ENCODE results near the gene FKRP. TPM values are rescaled to one million over a fixed set of nuclear protein-coding genes. Genes with fewer than 3 reads are reported as not detected.
"Not testable (repeated sequence)": the region's sequence is repeated elsewhere in the genome, so short reads cannot be mapped to it uniquely, and the experiment has no call there.

The FKRP gene
- polyA plus RNA-seq, 2 of the 4 experiments (the other 2 are of a cell fraction) = 14.7 to 18.8 TPM

DNA sequence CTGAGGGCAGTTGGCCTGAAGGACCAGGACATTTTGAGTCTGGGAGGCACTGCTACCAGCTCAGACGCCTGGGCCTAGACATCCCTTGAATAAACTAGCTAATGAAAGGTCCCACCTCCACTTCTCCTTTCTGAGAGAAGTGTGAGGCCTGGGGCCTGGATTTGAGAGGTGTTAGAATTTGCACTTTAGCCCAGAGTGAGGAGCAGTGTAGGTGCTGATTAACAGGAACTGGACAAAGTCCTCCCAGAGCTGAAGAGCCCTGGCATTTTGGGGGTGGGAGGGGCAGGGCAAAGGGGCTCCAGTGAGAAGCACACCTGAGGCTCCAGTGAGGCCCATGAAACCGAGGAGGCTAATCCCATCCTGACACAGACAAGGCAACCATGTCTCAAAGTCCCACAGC is 57.7 kb downstream of the FKRP start:
- H3K4me1 ChIP-seq = peaks cover 12% of the 10 kb centered on the region; the same call in 2 of the 3 replicates
- H3K27ac ChIP-seq = peak overlapping the region in 1 of 2 experiments; percentile 47; a peak in 3 of 6 replicates
- 51% methylated on average over 2 of the region's 2 CpGs for WGBS (ENCODE audit: missing lambda C conversion rate)
- ATAC-seq (no peak; a peak in 1 of 6 replicates), FAIRE-seq (no peak), DNase-seq (ENCODE audit: low read depth in 1 of 2, low spot score in 1 of 2) (no peak)
- H3K4me3 ChIP-seq = no peak overlapping the region
- no peaks in the 10 kb centered on the region for H3K9me3 ChIP-seq
- POLR2A ChIA-PET = interaction anchor here (0.6 kb wide), 1 partner anchor 16 kb away, joined by 3 read pairs; no protein-coding TSS in a partner anchor
- H3K4me2 ChIP-seq = no peak overlapping the region
- CTCF ChIA-PET = interaction anchor here (1.0 to 5.4 kb wide), 6 partner anchors 19 to 55 kb away, joined by 3 to 25 read pairs (median 5); no protein-coding TSS in a partner anchor
- TF ChIP-seq MAFK (IDR thresholded peaks at IDR 0.05; ENCODE audit: partially characterized antibody) (no peak), CEBPB (IDR thresholded peaks at IDR 0.05) (no peak), HES2 (IDR thresholded peaks at IDR 0.05) (no peak), HOXB13 (CRISPR knock-in tag; IDR thresholded peaks at IDR 0.05; ENCODE audit: low read depth) (no peak), HOXB5 (CRISPR knock-in tag; IDR thresholded peaks at IDR 0.05) (no peak), EP300 (IDR thresholded peaks at IDR 0.05) (no peak), ZNF302 (CRISPR knock-in tag; IDR thresholded peaks at IDR 0.05) (no peak), CHD4 (IDR thresholded peaks at IDR 0.05; ENCODE audit: borderline replicate concordance) (no peak), RNF2 (IDR thresholded peaks at IDR 0.05; ENCODE audit: borderline replicate concordance, low read depth) (no peak), ESRRA (IDR thresholded peaks at IDR 0.05; ENCODE audit: borderline replicate concordance, low read length) (no peak)
- TF ChIP-seq, protein P1, sequence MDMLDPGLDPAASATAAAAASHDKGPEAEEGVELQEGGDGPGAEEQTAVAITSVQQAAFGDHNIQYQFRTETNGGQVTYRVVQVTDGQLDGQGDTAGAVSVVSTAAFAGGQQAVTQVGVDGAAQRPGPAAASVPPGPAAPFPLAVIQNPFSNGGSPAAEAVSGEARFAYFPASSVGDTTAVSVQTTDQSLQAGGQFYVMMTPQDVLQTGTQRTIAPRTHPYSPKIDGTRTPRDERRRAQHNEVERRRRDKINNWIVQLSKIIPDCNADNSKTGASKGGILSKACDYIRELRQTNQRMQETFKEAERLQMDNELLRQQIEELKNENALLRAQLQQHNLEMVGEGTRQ (IDR thresholded peaks at IDR 0.05) = no peak

DNA sequence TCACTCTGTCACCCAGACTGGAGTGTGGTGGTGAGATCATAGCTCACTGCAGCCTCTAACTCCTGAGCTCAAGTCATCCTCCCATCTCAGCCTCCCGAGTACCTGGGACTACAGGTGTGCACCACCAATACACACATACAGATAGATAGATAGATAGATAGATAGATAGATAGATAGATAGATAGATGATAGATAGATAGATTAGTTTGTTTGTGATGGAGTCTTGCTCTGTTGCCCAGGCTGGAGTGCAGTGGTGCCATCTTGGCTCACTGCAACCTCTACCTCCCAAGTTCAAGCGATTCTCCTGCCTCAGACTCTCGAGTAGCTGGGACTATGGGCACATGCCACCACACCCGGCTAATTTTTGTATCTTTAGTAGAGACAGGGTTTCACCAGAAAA is 58.6 kb downstream of the FKRP start:
- H3K4me3 ChIP-seq; H3K9me3 ChIP-seq; ATAC-seq; H3K4me2 ChIP-seq; H3K27ac ChIP-seq; DNase-seq (ENCODE audit: low read depth in 1 of 2, low spot score in 1 of 2); FAIRE-seq: not testable (repeated sequence)
- WGBS (ENCODE audit: missing lambda C conversion rate) = 79% methylated on average over 4 of the region's 4 CpGs
- ChIA-PET CTCF (interaction anchor here (0.7 to 5.4 kb wide), 9 partner anchors 9 to 198 kb away, joined by 3 to 25 read pairs (median 10); no protein-coding TSS in a partner anchor), POLR2A (interaction anchor here (0.9 to 3.6 kb wide), 2 partner anchors 16 to 17 kb away, joined by 3 to 15 read pairs; partner anchors contain the start of gene SLC1A5)
- peaks cover 12% of the 10 kb centered on the region; the same call in 2 of the 3 replicates for H3K4me1 ChIP-seq

GRCh38 chr19:46806656-46807055 is 60.8 kb downstream of the FKRP start:
- WGBS (ENCODE audit: missing lambda C conversion rate) = 90% methylated on average over 7 of the region's 7 CpGs
- no peaks in the 10 kb centered on the region for H3K9me3 ChIP-seq
- no peak overlapping the region for H3K27ac ChIP-seq
- ATAC-seq (no peak), DNase-seq (ENCODE audit: low read depth in 1 of 2, low spot score in 1 of 2) (no peak), FAIRE-seq (no peak)
- H3K4me3 ChIP-seq = no peak overlapping the region
- H3K4me1 ChIP-seq = peaks cover 6% of the 10 kb centered on the region; the same call in 1 of the 3 replicates
- H3K4me2 ChIP-seq = no peak overlapping the region
- TF ChIP-seq CBX2 (IDR thresholded peaks at IDR 0.05; ENCODE audit: borderline replicate concordance, low read depth) = no peak
- TF ChIP-seq POLR2A (IDR thresholded peaks at IDR 0.05; ENCODE audit: low read length) = no peak
- no peak for TF ChIP-seq NPAS2 (CRISPR knock-in tag; IDR thresholded peaks at IDR 0.05; ENCODE audit: borderline replicate concordance)
- no peak for TF ChIP-seq PBX3 (IDR thresholded peaks at IDR 0.05)
- TF ChIP-seq, protein P2, sequence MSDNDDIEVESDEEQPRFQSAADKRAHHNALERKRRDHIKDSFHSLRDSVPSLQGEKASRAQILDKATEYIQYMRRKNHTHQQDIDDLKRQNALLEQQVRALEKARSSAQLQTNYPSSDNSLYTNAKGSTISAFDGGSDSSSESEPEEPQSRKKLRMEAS (IDR thresholded peaks at IDR 0.05) = no peak
- ChIA-PET POLR2A (interaction anchor here (0.6 to 3.6 kb wide), 2 partner anchors 18 to 23 kb away, joined by 8 to 15 read pairs; partner anchors contain the start of gene SLC1A5), CTCF (interaction anchor here (0.9 to 5.4 kb wide), 11 partner anchors 8 to 57 kb away, joined by 3 to 25 read pairs (median 5); no protein-coding TSS in a partner anchor)

Small RNAs within 50 kb of the gene (small RNA-seq; reads per million reads assigned to genes)
- gene MIR320E (0 to 0.69 (median 0) reads per million in 6 experiments), gene RF00019 (0 reads per million in 6 experiments)

Other genes starting within 250 kb of the FKRP start
- gene CALM3, start 144.7 kb upstream of the FKRP start, polyA plus RNA-seq (2011; rRNA removed) = 321 and 548 TPM in 2 replicates
- 303 to 327 TPM (median 313 TPM) in 3 replicates for gene CALM3, start 144.7 kb upstream of the FKRP start, polyA plus RNA-seq (2017; fragmentation: RNase III; extraction: RNeasy Plus Mini Kit Qiagen cat#74134 plus additional on column Dnase treatment)
- 0.06 TPM in 1 of 2 replicates, not detected in the other for gene PTGIR, start 121.0 kb upstream of the FKRP start, polyA plus RNA-seq (2011; rRNA removed)
- 0.07 TPM in 1 of 3 replicates, not detected in the others for gene PTGIR, start 121.0 kb upstream of the FKRP start, polyA plus RNA-seq (2017; fragmentation: RNase III; extraction: RNeasy Plus Mini Kit Qiagen cat#74134 plus additional on column Dnase treatment)
- gene GNG8, start 109.9 kb upstream of the FKRP start, polyA plus RNA-seq (2011; rRNA removed) = not detected in 2 replicates
- gene GNG8, start 109.9 kb upstream of the FKRP start, polyA plus RNA-seq (2017; fragmentation: RNase III; extraction: RNeasy Plus Mini Kit Qiagen cat#74134 plus additional on column Dnase treatment) = not detected in 3 replicates
- gene DACT3, start 84.9 kb upstream of the FKRP start, polyA plus RNA-seq (2011; rRNA removed) = 0.13 and 0.36 TPM in 2 replicates
- 0.14 to 0.33 TPM (median 0.32 TPM) in 3 replicates for gene DACT3, start 84.9 kb upstream of the FKRP start, polyA plus RNA-seq (2017; fragmentation: RNase III; extraction: RNeasy Plus Mini Kit Qiagen cat#74134 plus additional on column Dnase treatment)
- gene PRKD2, start 28.9 kb upstream of the FKRP start, polyA plus RNA-seq (2011; rRNA removed) = 8.3 and 10.4 TPM in 2 replicates
- 21.7 to 25.8 TPM (median 24.6 TPM) in 3 replicates for gene PRKD2, start 28.9 kb upstream of the FKRP start, polyA plus RNA-seq (2017; fragmentation: RNase III; extraction: RNeasy Plus Mini Kit Qiagen cat#74134 plus additional on column Dnase treatment)
- 62.8 and 66.2 TPM in 2 replicates for gene STRN4, start 393 bp downstream of the FKRP start, polyA plus RNA-seq (2011; rRNA removed)
- 70.0 to 72.9 TPM (median 71.0 TPM) in 3 replicates for gene STRN4, start 393 bp downstream of the FKRP start, polyA plus RNA-seq (2017; fragmentation: RNase III; extraction: RNeasy Plus Mini Kit Qiagen cat#74134 plus additional on column Dnase treatment)
- gene SLC1A5, start 42.5 kb downstream of the FKRP start, polyA plus RNA-seq (2011; rRNA removed) = 302 and 306 TPM in 2 replicates
- gene SLC1A5, start 42.5 kb downstream of the FKRP start, polyA plus RNA-seq (2017; fragmentation: RNase III; extraction: RNeasy Plus Mini Kit Qiagen cat#74134 plus additional on column Dnase treatment) = 184 to 200 TPM (median 189 TPM) in 3 replicates
- gene AP2S1, start 104.8 kb downstream of the FKRP start, polyA plus RNA-seq (2011; rRNA removed) = 117 and 150 TPM in 2 replicates
- 318 to 329 TPM (median 325 TPM) in 3 replicates for gene AP2S1, start 104.8 kb downstream of the FKRP start, polyA plus RNA-seq (2017; fragmentation: RNase III; extraction: RNeasy Plus Mini Kit Qiagen cat#74134 plus additional on column Dnase treatment)
- gene ARHGAP35, start 114.9 kb downstream of the FKRP start, polyA plus RNA-seq (2011; rRNA removed) = 48.5 and 51.9 TPM in 2 replicates
- 33.2 to 33.7 TPM (median 33.3 TPM) in 3 replicates for gene ARHGAP35, start 114.9 kb downstream of the FKRP start, polyA plus RNA-seq (2017; fragmentation: RNase III; extraction: RNeasy Plus Mini Kit Qiagen cat#74134 plus additional on column Dnase treatment)

All from A549 (cell line).